Measurements from ENCODE around the gene RAPGEF2. TPM values are rescaled to one million over a fixed set of nuclear protein-coding genes. Genes with fewer than 3 reads are reported as not detected.

Gene RAPGEF2
- total and polyA plus RNA-seq, 4 donors: 9.4 to 51.3 (median 31.9) TPM

GRCh38 chr4:159384632-159385031, 281.8 kb downstream of the RAPGEF2 start:
- Histone ChIP-seq H3K27ac (ENCODE audit: low read depth in 1 of 2, low read length in 2 of 2) (no peak overlapping the region), H3K27me3 (ENCODE audit: control insufficient read depth in 1 of 2, insufficient read depth in 2 of 2, low read length in 1 of 2) (no peaks in the 10 kb centered on the region)
- intact Hi-C loops (cut with DNase I): no loop called here

GRCh38 chr4:159386620-159387019, 283.7 kb downstream of the RAPGEF2 start:
- Histone ChIP-seq H3K4me1 (ENCODE audit: control insufficient read depth in 1 of 2, insufficient read depth in 2 of 2, low read length in 2 of 2) (no peaks in the 10 kb centered on the region), H3K36me3 (ENCODE audit: control insufficient read depth in 1 of 2, insufficient read depth in 2 of 2, low read length in 1 of 2) (no peaks in the 10 kb centered on the region), H3K27me3 (ENCODE audit: control insufficient read depth in 1 of 2, insufficient read depth in 2 of 2, low read length in 1 of 2) (no peaks in the 10 kb centered on the region), H3K9me3 (ENCODE audit: control insufficient read depth, low read length) (no peaks in the 10 kb centered on the region), H3K4me3 (ENCODE audit: low read length in 2 of 2) (no peak overlapping the region), H3K27ac (ENCODE audit: low read depth in 1 of 2, low read length in 2 of 2) (no peak overlapping the region)
- WGBS, 2 donors: 98 to 100% methylated on average over 1 of the region's 1 CpG
- intact Hi-C loops (cut with DNase I): no loop called here
- ATAC-seq (ENCODE audit: low FRiP score) (no peak), DNase-seq (no peak)

More at GRCh38 chr4:159384632-159385031, 281.8 kb downstream of the RAPGEF2 start:
- H3K36me3 ChIP-seq (ENCODE audit: control insufficient read depth in 1 of 2, insufficient read depth in 2 of 2, low read length in 1 of 2): no peaks in the 10 kb centered on the region
- H3K9me3 ChIP-seq (ENCODE audit: control insufficient read depth, low read length): no peaks in the 10 kb centered on the region
- DNase-seq (no peak), ATAC-seq (ENCODE audit: low FRiP score) (no peak)
- H3K4me3 ChIP-seq (ENCODE audit: low read length in 2 of 2): no peak overlapping the region
- no peaks in the 10 kb centered on the region for H3K4me1 ChIP-seq (ENCODE audit: control insufficient read depth in 1 of 2, insufficient read depth in 2 of 2, low read length in 2 of 2)

- no peaks in the 10 kb centered on the region for H3K4me1 ChIP-seq (ENCODE audit: control insufficient read depth in 1 of 2, insufficient read depth in 2 of 2, low read length in 2 of 2)
- H3K27me3 ChIP-seq (ENCODE audit: control insufficient read depth in 1 of 2, insufficient read depth in 2 of 2, low read length in 1 of 2): no peaks in the 10 kb centered on the region
- WGBS, 2 donors: 94 to 95% methylated on average over 20 to 23 of the region's 23 CpGs
- DNase-seq (no peak), ATAC-seq (ENCODE audit: low FRiP score) (no peak)
- intact Hi-C loops (cut with DNase I): loop anchor here in 1 of 2 donors (5.0 kb wide), 1 partner anchor 43 kb away; no protein-coding TSS in a partner anchor
- H3K9me3 ChIP-seq (ENCODE audit: control insufficient read depth, low read length): no peaks in the 10 kb centered on the region
- no peak overlapping the region for H3K27ac ChIP-seq (ENCODE audit: low read depth in 1 of 2, low read length in 2 of 2)
- no peaks in the 10 kb centered on the region for H3K36me3 ChIP-seq (ENCODE audit: control insufficient read depth in 1 of 2, insufficient read depth in 2 of 2, low read length in 1 of 2)
- no peak overlapping the region for H3K4me3 ChIP-seq (ENCODE audit: low read length in 2 of 2)
These were observed 286.9 kb downstream of the RAPGEF2 start for GRCh38 chr4:159389756-159390155.

- Histone ChIP-seq H3K36me3 (ENCODE audit: control insufficient read depth in 1 of 2, insufficient read depth in 2 of 2, low read length in 1 of 2) (no peaks in the 10 kb centered on the region), H3K27me3 (ENCODE audit: control insufficient read depth in 1 of 2, insufficient read depth in 2 of 2, low read length in 1 of 2) (no peaks in the 10 kb centered on the region), H3K9me3 (ENCODE audit: control insufficient read depth, low read length) (no peaks in the 10 kb centered on the region), H3K27ac (ENCODE audit: low read depth in 1 of 2, low read length in 2 of 2) (peak overlapping the region in 1 of 2 donors; percentile 30), H3K4me1 (ENCODE audit: control insufficient read depth in 1 of 2, insufficient read depth in 2 of 2, low read length in 2 of 2) (no peaks in the 10 kb centered on the region), H3K4me3 (ENCODE audit: low read length in 2 of 2) (no peak overlapping the region)
- WGBS, 2 donors: 29 to 32% methylated on average over 12 of the region's 12 CpGs
- ATAC-seq (ENCODE audit: low FRiP score) (no peak), DNase-seq (peak in 1 of 2 donors; percentile 54)
- intact Hi-C loops (cut with DNase I): loop anchor here in 1 of 2 donors (5.0 kb wide), 1 partner anchor 42 kb away; no protein-coding TSS in a partner anchor
These were observed 287.8 kb downstream of the RAPGEF2 start for GRCh38 chr4:159390648-159391047.

GRCh38 chr4:159395693-159396092, 292.8 kb downstream of the RAPGEF2 start:
- Histone ChIP-seq H3K27ac (ENCODE audit: low read depth in 1 of 2, low read length in 2 of 2) (no peak overlapping the region), H3K4me3 (ENCODE audit: low read length in 2 of 2) (no peak overlapping the region), H3K27me3 (ENCODE audit: control insufficient read depth in 1 of 2, insufficient read depth in 2 of 2, low read length in 1 of 2) (no peaks in the 10 kb centered on the region), H3K9me3 (ENCODE audit: control insufficient read depth, low read length) (no peaks in the 10 kb centered on the region), H3K36me3 (ENCODE audit: control insufficient read depth in 1 of 2, insufficient read depth in 2 of 2, low read length in 1 of 2) (no peaks in the 10 kb centered on the region), H3K4me1 (ENCODE audit: control insufficient read depth in 1 of 2, insufficient read depth in 2 of 2, low read length in 2 of 2) (peaks cover 2 to 5% of the 10 kb centered on the region in 2 donors)
- 78 to 84% methylated on average over 2 of the region's 2 CpGs for WGBS, 2 donors
- DNase-seq (no peak), ATAC-seq (ENCODE audit: low FRiP score) (no peak)
- intact Hi-C loops (cut with DNase I): no loop called here

- Histone ChIP-seq H3K36me3 (ENCODE audit: control insufficient read depth in 1 of 2, insufficient read depth in 2 of 2, low read length in 1 of 2) (no peaks in the 10 kb centered on the region), H3K4me1 (ENCODE audit: control insufficient read depth in 1 of 2, insufficient read depth in 2 of 2, low read length in 2 of 2) (peaks cover 2 to 5% of the 10 kb centered on the region in 2 donors), H3K9me3 (ENCODE audit: control insufficient read depth, low read length) (no peaks in the 10 kb centered on the region), H3K27me3 (ENCODE audit: control insufficient read depth in 1 of 2, insufficient read depth in 2 of 2, low read length in 1 of 2) (no peaks in the 10 kb centered on the region), H3K27ac (ENCODE audit: low read depth in 1 of 2, low read length in 2 of 2) (no peak overlapping the region), H3K4me3 (ENCODE audit: low read length in 2 of 2) (no peak overlapping the region)
- intact Hi-C loops (cut with DNase I): no loop called here
- 41 to 45% methylated on average over 3 of the region's 3 CpGs for WGBS, 2 donors
- DNase-seq: no peak
- no peak for ATAC-seq (ENCODE audit: low FRiP score)
These were observed 293.3 kb downstream of the RAPGEF2 start for GRCh38 chr4:159396151-159396550.

GRCh38 chr4:159398236-159398638, 295.4 kb downstream of the RAPGEF2 start:
- peak; percentile 63 for ATAC-seq (ENCODE audit: low FRiP score)
- Histone ChIP-seq H3K9me3 (ENCODE audit: control insufficient read depth, low read length) (no peaks in the 10 kb centered on the region), H3K27me3 (ENCODE audit: control insufficient read depth in 1 of 2, insufficient read depth in 2 of 2, low read length in 1 of 2) (no peaks in the 10 kb centered on the region), H3K27ac (ENCODE audit: low read depth in 1 of 2, low read length in 2 of 2) (peak overlapping the region; percentile 74 to 83), H3K4me1 (ENCODE audit: control insufficient read depth in 1 of 2, insufficient read depth in 2 of 2, low read length in 2 of 2) (peaks cover 5 to 6% of the 10 kb centered on the region in 2 donors), H3K4me3 (ENCODE audit: low read length in 2 of 2) (no peak overlapping the region), H3K36me3 (ENCODE audit: control insufficient read depth in 1 of 2, insufficient read depth in 2 of 2, low read length in 1 of 2) (no peaks in the 10 kb centered on the region)
- no peak for DNase-seq
- intact Hi-C loops (cut with DNase I): no loop called here
- 2 to 5% methylated on average over 7 of the region's 7 CpGs for WGBS, 2 donors

- no peaks in the 10 kb centered on the region for H3K27me3 ChIP-seq (ENCODE audit: control insufficient read depth in 1 of 2, insufficient read depth in 2 of 2, low read length in 1 of 2)
- no peak overlapping the region for H3K4me3 ChIP-seq (ENCODE audit: low read length in 2 of 2)
- H3K4me1 ChIP-seq (ENCODE audit: control insufficient read depth in 1 of 2, insufficient read depth in 2 of 2, low read length in 2 of 2): peaks cover 5 to 6% of the 10 kb centered on the region in 2 donors
- intact Hi-C loops (cut with DNase I): no loop called here
- no peak overlapping the region for H3K27ac ChIP-seq (ENCODE audit: low read depth in 1 of 2, low read length in 2 of 2)
- DNase-seq (no peak), ATAC-seq (ENCODE audit: low FRiP score) (no peak)
- no peaks in the 10 kb centered on the region for H3K9me3 ChIP-seq (ENCODE audit: control insufficient read depth, low read length)
- 21 to 26% methylated on average over 12 of the region's 12 CpGs for WGBS, 2 donors
- H3K36me3 ChIP-seq (ENCODE audit: control insufficient read depth in 1 of 2, insufficient read depth in 2 of 2, low read length in 1 of 2): no peaks in the 10 kb centered on the region
These were observed 297.8 kb downstream of the RAPGEF2 start for GRCh38 chr4:159400558-159401225.

- intact Hi-C loops (cut with DNase I): no loop called here
- Histone ChIP-seq H3K9me3 (ENCODE audit: control insufficient read depth, low read length) (no peaks in the 10 kb centered on the region), H3K27me3 (ENCODE audit: control insufficient read depth in 1 of 2, insufficient read depth in 2 of 2, low read length in 1 of 2) (no peaks in the 10 kb centered on the region), H3K4me1 (ENCODE audit: control insufficient read depth in 1 of 2, insufficient read depth in 2 of 2, low read length in 2 of 2) (peaks cover 5 to 6% of the 10 kb centered on the region in 2 donors), H3K36me3 (ENCODE audit: control insufficient read depth in 1 of 2, insufficient read depth in 2 of 2, low read length in 1 of 2) (no peaks in the 10 kb centered on the region), H3K4me3 (ENCODE audit: low read length in 2 of 2) (no peak overlapping the region), H3K27ac (ENCODE audit: low read depth in 1 of 2, low read length in 2 of 2) (no peak overlapping the region)
- WGBS, 2 donors: 68 to 85% methylated on average over 4 of the region's 4 CpGs
- no peak for DNase-seq
- no peak for ATAC-seq (ENCODE audit: low FRiP score)
These were observed 298.4 kb downstream of the RAPGEF2 start for GRCh38 chr4:159401226-159401712.
